Measurements from ENCODE around the gene GRM4.

Gene GRM4

DNA sequence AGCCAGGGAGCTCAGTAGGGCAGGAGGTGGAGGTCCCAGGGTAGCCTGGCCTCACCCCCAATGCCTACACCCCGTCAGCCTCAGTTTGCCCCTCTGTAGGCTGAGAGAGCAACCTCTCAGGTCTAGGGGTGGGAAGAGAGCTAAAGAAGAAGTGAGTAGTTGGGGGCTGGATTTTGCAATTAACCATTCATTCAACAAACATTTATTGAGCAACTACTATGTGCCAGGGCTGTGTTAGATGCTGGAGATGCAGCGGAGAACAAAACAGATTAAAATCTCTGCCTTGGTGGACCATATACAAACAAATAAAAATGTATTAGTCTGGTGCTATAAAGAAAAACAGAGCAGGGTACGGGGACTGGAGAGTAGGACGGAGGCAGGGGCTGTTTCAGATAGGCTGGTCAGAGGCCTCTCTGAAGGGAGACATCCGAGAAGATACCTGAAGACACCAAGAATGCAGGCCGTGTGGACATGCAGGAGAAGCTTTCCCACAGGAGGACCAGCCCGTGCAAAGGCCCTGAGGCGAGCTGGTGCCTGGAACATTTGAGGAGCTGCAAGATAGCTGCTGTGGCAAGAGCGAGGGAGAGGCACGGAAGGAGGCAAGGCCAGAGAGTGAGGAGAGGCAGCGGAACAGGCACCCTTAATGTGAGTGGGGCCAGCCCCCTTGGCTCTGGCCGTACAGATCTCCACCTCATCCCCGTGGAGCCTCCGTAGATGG lies 60.3 kb downstream of the GRM4 start:
- TF ChIP-seq POLR2AphosphoS5 (IDR thresholded peaks at IDR 0.05; ENCODE audit: borderline replicate concordance, low read depth, low read length) (no peak), FOXP2 (optimal IDR thresholded peaks at IDR 0.05; ENCODE audit: control extremely low read depth, extremely low read length, insufficient read depth) (no peak), EZH2 (IDR thresholded peaks at IDR 0.05) (no peak)
- H3K27ac ChIP-seq: no peak overlapping the region
- H3K9me3 ChIP-seq (ENCODE audit: low read depth, low read length): no peaks in the 10 kb centered on the region
- H3K4me3 ChIP-seq: no peak overlapping the region
- H3K9ac ChIP-seq (ENCODE audit: insufficient read length): no peak overlapping the region
- H3K36me3 ChIP-seq (ENCODE audit: insufficient read depth, low read length): no peaks in the 10 kb centered on the region
- DNase-seq (ENCODE audit: low read depth, low spot score): no peak

DNA sequence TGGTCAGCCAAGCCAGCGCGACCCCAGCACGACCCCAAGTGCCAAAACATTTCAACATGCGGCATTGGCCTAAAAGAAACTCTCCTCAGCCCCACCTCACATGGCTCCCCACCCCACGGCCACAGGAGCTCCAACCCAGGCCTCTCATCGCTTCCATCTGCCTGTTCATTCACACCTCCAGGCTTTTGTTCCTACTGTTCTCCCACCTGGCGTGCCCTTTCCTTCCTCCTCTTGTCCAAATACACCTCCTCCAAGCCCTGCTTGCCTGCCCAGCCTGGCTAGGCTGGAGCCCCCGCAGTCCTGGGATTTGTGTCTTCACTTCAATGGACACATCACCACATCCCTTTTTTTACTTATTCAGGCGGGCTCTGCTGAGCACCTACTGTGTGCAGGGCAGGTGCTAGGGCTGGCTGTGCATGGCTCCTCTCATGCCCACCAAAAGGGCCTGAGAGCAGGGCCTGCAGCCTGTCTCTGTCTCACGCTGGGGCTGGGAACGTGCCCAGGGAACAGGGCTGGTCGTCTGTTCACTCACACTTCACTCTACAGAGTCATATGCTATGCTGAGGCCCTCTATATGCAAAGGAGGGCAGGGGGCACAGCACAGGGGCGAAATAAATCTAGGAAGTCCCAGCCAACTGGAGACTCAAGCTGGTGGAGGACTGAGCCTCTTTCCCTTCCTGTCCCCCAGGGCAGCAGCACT lies 61.1 kb downstream of the GRM4 start:
- no peak for TF ChIP-seq POLR2AphosphoS5 (IDR thresholded peaks at IDR 0.05; ENCODE audit: borderline replicate concordance, low read depth, low read length)
- TF ChIP-seq EZH2 (IDR thresholded peaks at IDR 0.05): no peak
- no peak for TF ChIP-seq FOXP2 (optimal IDR thresholded peaks at IDR 0.05; ENCODE audit: control extremely low read depth, extremely low read length, insufficient read depth)
- no peak overlapping the region for H3K9ac ChIP-seq (ENCODE audit: insufficient read length)
- H3K9me3 ChIP-seq (ENCODE audit: low read depth, low read length): no peaks in the 10 kb centered on the region
- H3K4me3 ChIP-seq: no peak overlapping the region
- DNase-seq (ENCODE audit: low read depth, low spot score): no peak
- no peak overlapping the region for H3K27ac ChIP-seq
- no peaks in the 10 kb centered on the region for H3K36me3 ChIP-seq (ENCODE audit: insufficient read depth, low read length)

DNA sequence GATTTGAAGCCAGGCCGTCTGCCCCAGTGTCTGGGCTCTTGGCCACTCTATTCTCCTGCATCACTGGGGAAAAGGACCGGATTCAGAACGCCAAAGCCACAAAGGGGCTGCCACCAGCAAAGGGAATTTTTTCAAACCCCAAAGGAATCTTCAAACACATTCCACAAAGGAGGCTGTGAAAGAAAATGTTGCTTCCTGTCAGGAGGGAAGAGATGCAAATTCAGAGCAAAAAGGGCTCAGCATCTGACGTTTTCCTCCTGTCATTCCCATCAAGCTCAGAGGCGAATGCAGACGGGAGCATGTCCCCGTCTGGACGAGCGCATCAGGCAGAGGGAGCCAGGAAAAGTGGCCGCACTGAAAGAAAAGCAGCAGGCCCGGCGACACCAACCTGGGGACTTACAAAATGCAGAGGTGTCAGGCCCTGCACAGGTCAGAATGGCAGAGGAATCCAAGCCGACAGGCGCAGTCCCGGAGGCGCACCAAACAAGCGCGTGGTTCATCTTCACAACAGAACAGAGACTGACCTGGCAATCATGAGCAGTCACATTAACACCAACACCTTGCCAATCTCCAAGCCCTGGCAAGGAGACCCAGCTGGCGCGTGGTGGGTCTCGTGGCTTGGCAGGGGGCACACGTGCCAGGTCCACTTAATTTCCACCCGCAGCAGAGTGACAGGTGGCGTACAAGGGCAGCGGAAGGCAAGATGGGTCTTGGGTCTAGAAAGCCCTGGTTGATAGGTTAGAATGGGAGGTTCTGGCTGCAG lies 62.8 kb downstream of the GRM4 start:
- no peak for TF ChIP-seq FOXP2 (optimal IDR thresholded peaks at IDR 0.05; ENCODE audit: control extremely low read depth, extremely low read length, insufficient read depth)
- Histone ChIP-seq H3K4me3 (no peak overlapping the region), H3K9ac (ENCODE audit: insufficient read length) (no peak overlapping the region), H3K27ac (no peak overlapping the region), H3K9me3 (ENCODE audit: low read depth, low read length) (no peaks in the 10 kb centered on the region), H3K36me3 (ENCODE audit: insufficient read depth, low read length) (no peaks in the 10 kb centered on the region)
- DNase-seq (ENCODE audit: low read depth, low spot score): no peak

DNA sequence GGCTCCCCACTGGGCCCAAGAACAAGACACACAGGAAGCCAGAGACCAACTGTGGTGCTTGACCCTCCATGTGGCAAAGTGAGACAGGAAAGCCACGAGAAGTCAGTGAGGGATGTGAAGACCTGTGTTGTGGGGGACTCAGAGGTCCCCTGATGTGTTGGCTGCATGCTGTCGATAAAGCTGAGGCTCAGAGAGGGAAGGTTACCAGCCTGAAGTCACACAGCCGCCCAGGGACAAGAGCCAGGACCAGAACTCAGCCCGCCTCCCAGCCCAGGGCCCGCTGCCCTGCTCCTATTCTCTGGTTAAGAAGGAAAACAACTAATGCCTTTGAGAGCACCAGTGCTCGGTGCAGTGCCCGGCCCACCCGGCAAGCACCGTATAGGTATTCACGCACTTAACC lies 63.5 kb downstream of the GRM4 start:
- Histone ChIP-seq H3K4me3 (no peak overlapping the region), H3K27ac (no peak overlapping the region), H3K9ac (ENCODE audit: insufficient read length) (no peak overlapping the region), H3K9me3 (ENCODE audit: low read depth, low read length) (no peaks in the 10 kb centered on the region), H3K36me3 (ENCODE audit: insufficient read depth, low read length) (no peaks in the 10 kb centered on the region)
- TF ChIP-seq POLR2AphosphoS5 (IDR thresholded peaks at IDR 0.05; ENCODE audit: borderline replicate concordance, low read depth, low read length) (no peak), FOXP2 (optimal IDR thresholded peaks at IDR 0.05; ENCODE audit: control extremely low read depth, extremely low read length, insufficient read depth) (no peak), EZH2 (IDR thresholded peaks at IDR 0.05) (no peak)
- DNase-seq (ENCODE audit: low read depth, low spot score): no peak

DNA sequence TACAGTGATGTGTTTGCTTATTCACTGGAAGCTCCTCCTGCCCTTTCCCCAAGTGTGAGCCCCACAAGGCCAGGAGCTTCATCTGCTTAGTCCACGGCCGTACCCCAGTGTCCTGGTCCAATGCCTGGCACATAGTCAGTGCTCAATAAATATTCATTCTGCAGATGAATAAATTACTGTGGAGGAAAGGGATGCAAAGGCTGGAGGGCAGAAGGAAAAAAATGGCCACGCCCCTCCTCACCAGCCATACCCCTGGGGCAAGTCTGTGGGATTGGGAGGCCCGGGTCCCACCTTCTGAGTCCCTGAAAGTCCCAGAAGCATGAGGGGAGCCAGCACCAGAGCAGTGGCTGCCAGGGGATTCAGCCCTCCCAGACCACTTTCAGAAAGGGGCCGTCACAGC lies 65.5 kb downstream of the GRM4 start:
- Histone ChIP-seq H3K4me3 (no peak overlapping the region), H3K9ac (ENCODE audit: insufficient read length) (no peak overlapping the region), H3K36me3 (ENCODE audit: insufficient read depth, low read length) (no peaks in the 10 kb centered on the region), H3K27ac (no peak overlapping the region), H3K9me3 (ENCODE audit: low read depth, low read length) (no peaks in the 10 kb centered on the region)
- TF ChIP-seq POLR2AphosphoS5 (IDR thresholded peaks at IDR 0.05; ENCODE audit: borderline replicate concordance, low read depth, low read length) (no peak), EZH2 (IDR thresholded peaks at IDR 0.05) (no peak), FOXP2 (optimal IDR thresholded peaks at IDR 0.05; ENCODE audit: control extremely low read depth, extremely low read length, insufficient read depth) (no peak)
- DNase-seq (ENCODE audit: low read depth, low spot score): no peak

DNA sequence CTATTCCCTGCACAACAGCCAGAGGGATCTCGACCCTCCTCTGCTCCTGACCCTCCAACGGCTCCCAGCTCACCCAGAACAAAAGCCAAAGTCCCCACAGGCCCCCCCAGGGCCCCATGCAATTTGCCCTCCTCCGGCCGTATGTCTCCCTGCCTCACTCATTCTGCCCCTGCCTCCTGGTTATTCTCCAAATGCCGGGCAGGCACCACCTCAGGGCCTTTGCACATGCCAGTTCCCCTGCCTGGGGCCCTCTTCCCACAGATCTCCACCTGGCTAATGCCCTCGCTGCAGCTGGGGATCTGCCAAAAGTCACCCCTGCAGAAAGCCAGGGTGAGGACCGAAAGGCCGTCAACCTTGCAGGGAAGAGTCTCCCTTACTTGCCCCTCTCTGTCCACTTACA lies 66.0 kb downstream of the GRM4 start:
- H3K27ac ChIP-seq: no peak overlapping the region
- DNase-seq (ENCODE audit: low read depth, low spot score): no peak
- H3K9me3 ChIP-seq (ENCODE audit: low read depth, low read length): no peaks in the 10 kb centered on the region
- H3K4me3 ChIP-seq: no peak overlapping the region
- no peak overlapping the region for H3K9ac ChIP-seq (ENCODE audit: insufficient read length)
- TF ChIP-seq FOXP2 (optimal IDR thresholded peaks at IDR 0.05; ENCODE audit: control extremely low read depth, extremely low read length, insufficient read depth) (no peak), POLR2AphosphoS5 (IDR thresholded peaks at IDR 0.05; ENCODE audit: borderline replicate concordance, low read depth, low read length) (no peak), EZH2 (IDR thresholded peaks at IDR 0.05) (no peak)
- H3K36me3 ChIP-seq (ENCODE audit: insufficient read depth, low read length): no peaks in the 10 kb centered on the region

DNA sequence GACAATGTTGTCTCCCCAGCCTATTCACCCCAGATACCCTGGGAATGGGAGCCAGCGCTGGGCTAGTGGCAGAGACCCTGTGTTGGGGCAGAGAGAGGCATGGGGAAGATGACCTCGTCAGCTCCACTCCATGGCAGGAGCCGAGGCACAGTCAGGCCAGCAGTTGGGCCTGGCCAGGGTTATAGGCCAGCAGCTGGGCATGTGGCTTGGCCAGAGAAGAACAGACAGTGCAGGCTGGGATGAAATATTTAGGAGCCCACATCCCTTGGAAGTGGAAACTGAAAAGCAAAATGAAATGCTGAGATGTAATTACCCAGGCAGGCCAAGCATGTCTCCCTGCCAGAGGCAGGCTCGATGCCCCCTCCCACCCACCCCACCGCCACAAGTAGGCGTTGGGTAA lies 70.0 kb downstream of the GRM4 start:
- no peaks in the 10 kb centered on the region for H3K9me3 ChIP-seq (ENCODE audit: low read depth, low read length)
- no peak overlapping the region for H3K4me3 ChIP-seq
- H3K27ac ChIP-seq: no peak overlapping the region
- DNase-seq (ENCODE audit: low read depth, low spot score): no peak
- H3K9ac ChIP-seq (ENCODE audit: insufficient read length): no peak overlapping the region
- TF ChIP-seq EZH2 (IDR thresholded peaks at IDR 0.05) (no peak), POLR2AphosphoS5 (IDR thresholded peaks at IDR 0.05; ENCODE audit: borderline replicate concordance, low read depth, low read length) (no peak), FOXP2 (optimal IDR thresholded peaks at IDR 0.05; ENCODE audit: control extremely low read depth, extremely low read length, insufficient read depth) (no peak)
- H3K36me3 ChIP-seq (ENCODE audit: insufficient read depth, low read length): no peaks in the 10 kb centered on the region

DNA sequence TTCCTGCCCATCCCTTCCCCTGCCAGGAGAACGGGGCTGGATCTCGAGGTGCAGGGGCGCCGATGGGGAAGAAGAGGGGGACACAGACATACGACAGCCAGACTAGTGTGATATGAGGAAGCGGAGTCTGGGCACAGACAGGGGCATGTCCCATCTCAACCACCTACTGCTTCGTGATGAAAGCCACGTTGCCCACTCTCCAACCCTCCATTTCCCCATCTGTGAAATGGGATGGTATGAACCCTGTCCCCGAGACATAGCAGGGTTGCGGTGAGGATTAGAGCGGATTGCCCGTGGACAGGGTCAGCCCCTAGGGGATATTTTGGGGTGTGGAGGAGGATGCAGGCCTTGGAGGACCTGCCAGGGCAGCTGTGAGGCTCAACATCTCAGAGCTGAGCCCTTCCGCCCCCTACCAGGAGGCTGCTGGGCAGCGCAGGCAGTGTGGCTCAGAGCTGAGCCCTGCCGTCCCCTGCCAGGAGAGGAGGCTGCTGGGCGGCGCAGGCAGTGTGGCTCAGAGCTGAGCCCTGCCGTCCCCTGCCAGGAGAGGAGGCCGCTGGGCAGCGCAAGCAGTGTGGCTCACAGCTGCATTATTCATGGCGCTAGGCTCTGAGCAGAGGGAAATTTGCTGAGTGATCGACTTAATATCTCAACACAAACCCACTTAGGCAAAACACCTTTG lies 71.7 kb downstream of the GRM4 start:
- no peak overlapping the region for H3K27ac ChIP-seq
- TF ChIP-seq EZH2 (IDR thresholded peaks at IDR 0.05) (no peak), FOXP2 (optimal IDR thresholded peaks at IDR 0.05; ENCODE audit: control extremely low read depth, extremely low read length, insufficient read depth) (no peak), POLR2AphosphoS5 (IDR thresholded peaks at IDR 0.05; ENCODE audit: borderline replicate concordance, low read depth, low read length) (no peak)
- H3K4me3 ChIP-seq: no peak overlapping the region
- no peaks in the 10 kb centered on the region for H3K36me3 ChIP-seq (ENCODE audit: insufficient read depth, low read length)
- H3K9me3 ChIP-seq (ENCODE audit: low read depth, low read length): no peaks in the 10 kb centered on the region
- no peak overlapping the region for H3K9ac ChIP-seq (ENCODE audit: insufficient read length)
- no peak for DNase-seq (ENCODE audit: low read depth, low spot score)

Data from SK-N-MC (cell line).